ENCODE results near the gene USP20.

USP20 gene

DNA sequence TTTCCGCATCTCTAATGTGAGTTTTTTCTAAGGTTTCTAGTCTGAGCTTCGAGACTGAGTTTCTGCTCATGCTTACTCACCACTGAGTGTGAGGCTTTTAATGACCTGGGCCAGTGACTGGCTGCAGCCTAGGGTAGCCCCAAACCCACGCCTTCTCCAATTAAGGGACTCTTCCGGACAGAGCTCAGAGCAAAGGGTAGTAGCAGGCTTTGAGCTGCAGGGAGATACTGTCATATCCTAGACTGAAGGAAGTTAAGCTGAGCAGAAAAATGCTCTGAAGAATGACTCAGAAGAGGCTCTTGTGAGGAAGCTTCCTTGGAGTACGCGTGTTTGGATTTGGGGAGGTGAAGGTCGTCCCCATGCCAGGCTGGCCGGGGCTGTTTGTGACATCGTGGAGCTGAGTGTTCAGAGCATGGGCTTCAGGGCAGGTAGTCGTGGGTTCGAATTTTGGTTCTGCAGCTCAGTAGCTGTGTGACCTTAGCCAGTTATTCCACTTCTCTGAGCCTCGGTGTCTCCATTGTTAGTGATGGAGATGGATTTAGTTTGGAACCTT is 3.5 kb downstream of the USP20 start:
- Histone ChIP-seq H3K4me3 (ENCODE audit: low read depth, low read length) (no peak overlapping the region), H3K27me3 (ENCODE audit: control insufficient read depth, insufficient read depth, low read length) (no peaks in the 10 kb centered on the region), H3K27ac (ENCODE audit: low read depth, low read length) (no peak overlapping the region), H3K36me3 (ENCODE audit: control insufficient read depth, insufficient read depth, low read length) (no peaks in the 10 kb centered on the region), H3K4me1 (ENCODE audit: control insufficient read depth, insufficient read depth, low read length) (peaks cover 38% of the 10 kb centered on the region), H3K9me3 (ENCODE audit: control insufficient read depth, insufficient read depth, low read length) (no peaks in the 10 kb centered on the region), H3K9ac (ENCODE audit: low read depth, low read length) (no peak overlapping the region)

DNA sequence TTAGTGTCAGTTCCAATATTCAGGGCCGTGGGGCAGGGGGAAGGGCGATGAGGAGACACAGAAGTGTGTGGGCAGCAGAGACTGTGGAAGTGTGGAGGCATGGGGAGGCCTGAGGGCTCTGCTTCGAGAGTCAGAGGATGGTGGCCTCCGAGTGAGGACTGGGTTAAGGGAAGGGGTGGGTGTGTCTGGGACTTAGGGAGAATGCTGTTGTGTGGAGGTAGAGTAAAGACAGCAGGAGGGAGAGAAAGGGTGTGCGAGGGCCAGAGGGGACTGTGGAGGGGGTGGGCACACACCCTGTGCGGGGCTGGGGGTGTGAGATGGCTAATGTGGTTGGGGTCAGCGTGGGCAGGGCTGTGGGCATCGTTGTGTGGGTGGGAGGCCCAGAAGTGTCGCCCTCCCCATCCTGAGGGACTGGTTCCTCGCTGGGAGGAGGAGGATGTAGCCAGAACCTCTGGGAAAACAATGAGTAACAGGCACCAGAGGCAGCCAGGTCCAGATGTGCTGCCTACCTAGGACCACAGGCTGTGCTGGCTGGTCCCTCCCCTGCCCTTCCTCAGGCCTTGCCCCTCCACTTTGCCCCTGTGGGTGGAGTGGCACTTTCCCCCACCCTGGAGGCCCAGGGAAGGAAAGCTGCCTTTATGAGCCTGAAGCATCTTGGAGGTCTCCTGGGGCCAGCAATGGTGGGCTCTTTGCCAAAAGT is 4.2 kb downstream of the USP20 start:
- H3K27me3 ChIP-seq (ENCODE audit: control insufficient read depth, insufficient read depth, low read length), result no peaks in the 10 kb centered on the region
- H3K9ac ChIP-seq (ENCODE audit: low read depth, low read length), result no peak overlapping the region
- no peak overlapping the region for H3K27ac ChIP-seq (ENCODE audit: low read depth, low read length)
- peaks cover 36% of the 10 kb centered on the region for H3K4me1 ChIP-seq (ENCODE audit: control insufficient read depth, insufficient read depth, low read length)
- no peaks in the 10 kb centered on the region for H3K36me3 ChIP-seq (ENCODE audit: control insufficient read depth, insufficient read depth, low read length)
- H3K4me3 ChIP-seq (ENCODE audit: low read depth, low read length), result no peak overlapping the region
- no peaks in the 10 kb centered on the region for H3K9me3 ChIP-seq (ENCODE audit: control insufficient read depth, insufficient read depth, low read length)

DNA sequence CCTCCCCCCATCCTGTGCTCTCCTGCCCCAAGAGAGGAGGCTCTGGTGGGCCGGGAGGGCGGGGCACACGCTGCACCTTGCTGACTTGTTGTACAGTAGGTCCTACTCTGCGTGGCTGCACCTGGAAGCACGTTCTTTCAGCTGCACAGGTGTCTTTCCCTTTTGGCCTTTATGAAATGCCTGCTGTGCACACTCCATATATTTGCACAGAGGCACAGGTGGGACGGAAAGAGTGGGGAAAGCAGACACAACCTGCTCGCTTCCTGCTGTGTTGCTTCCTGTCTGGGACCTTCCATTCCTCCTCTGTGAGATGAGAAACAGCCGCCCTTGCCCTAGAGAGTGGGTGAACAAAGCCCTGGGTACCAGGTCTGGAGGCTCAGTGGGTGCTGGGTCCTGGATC is 4.8 kb downstream of the USP20 start:
- Histone ChIP-seq H3K9me3 (ENCODE audit: control insufficient read depth, insufficient read depth, low read length) (no peaks in the 10 kb centered on the region), H3K27me3 (ENCODE audit: control insufficient read depth, insufficient read depth, low read length) (no peaks in the 10 kb centered on the region), H3K4me3 (ENCODE audit: low read depth, low read length) (no peak overlapping the region), H3K36me3 (ENCODE audit: control insufficient read depth, insufficient read depth, low read length) (no peaks in the 10 kb centered on the region), H3K9ac (ENCODE audit: low read depth, low read length) (no peak overlapping the region), H3K27ac (ENCODE audit: low read depth, low read length) (no peak overlapping the region), H3K4me1 (ENCODE audit: control insufficient read depth, insufficient read depth, low read length) (peaks cover 36% of the 10 kb centered on the region)

DNA sequence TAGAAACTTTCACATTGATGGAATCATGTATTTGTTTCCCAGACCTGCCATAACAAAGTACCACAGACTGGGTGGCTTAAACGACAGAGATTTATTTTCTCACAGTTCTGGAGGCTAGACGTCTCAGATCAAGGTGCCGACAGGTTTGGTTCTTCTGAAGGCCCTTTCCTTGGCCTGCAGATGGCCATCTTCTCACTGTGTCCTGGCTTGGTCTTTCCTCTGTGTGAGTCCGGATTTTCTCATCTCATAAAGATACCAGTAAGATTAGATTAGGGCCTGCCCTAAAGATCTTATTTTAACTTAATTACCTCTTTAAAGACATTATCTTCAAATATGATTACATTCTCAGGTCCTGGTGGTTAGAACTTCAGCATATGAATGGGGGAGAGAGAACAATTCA is 5.8 kb downstream of the USP20 start:
- no peak overlapping the region for H3K27ac ChIP-seq (ENCODE audit: low read depth, low read length)
- no peaks in the 10 kb centered on the region for H3K36me3 ChIP-seq (ENCODE audit: control insufficient read depth, insufficient read depth, low read length)
- no peak overlapping the region for H3K9ac ChIP-seq (ENCODE audit: low read depth, low read length)
- no peaks in the 10 kb centered on the region for H3K27me3 ChIP-seq (ENCODE audit: control insufficient read depth, insufficient read depth, low read length)
- H3K4me1 ChIP-seq (ENCODE audit: control insufficient read depth, insufficient read depth, low read length), result peaks cover 35% of the 10 kb centered on the region
- H3K4me3 ChIP-seq (ENCODE audit: low read depth, low read length), result no peak overlapping the region
- H3K9me3 ChIP-seq (ENCODE audit: control insufficient read depth, insufficient read depth, low read length), result no peaks in the 10 kb centered on the region

DNA sequence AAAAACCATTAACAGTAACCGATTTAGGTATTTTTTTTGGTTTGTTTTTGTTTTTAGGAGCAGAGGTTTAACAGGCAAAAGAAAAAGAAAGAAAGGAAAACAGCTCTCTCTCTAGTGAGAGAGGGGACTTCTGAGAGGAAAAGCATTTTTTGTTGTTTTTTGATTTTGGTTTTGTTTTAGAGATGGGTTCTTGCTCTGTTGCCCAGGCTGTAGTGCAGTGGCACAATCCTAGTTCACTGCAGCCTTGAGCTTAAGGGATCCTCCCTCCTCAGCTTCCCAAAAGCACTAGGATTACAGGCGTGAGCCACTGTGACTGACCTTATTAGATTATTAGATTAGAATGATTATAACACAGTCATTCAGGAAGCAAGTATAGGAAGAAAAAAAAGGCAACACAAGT is 10.1 kb downstream of the USP20 start:
- no peaks in the 10 kb centered on the region for H3K27me3 ChIP-seq (ENCODE audit: control insufficient read depth, insufficient read depth, low read length)
- no peak overlapping the region for H3K4me3 ChIP-seq (ENCODE audit: low read depth, low read length)
- no peaks in the 10 kb centered on the region for H3K9me3 ChIP-seq (ENCODE audit: control insufficient read depth, insufficient read depth, low read length)
- no peak overlapping the region for H3K27ac ChIP-seq (ENCODE audit: low read depth, low read length)
- no peak overlapping the region for H3K9ac ChIP-seq (ENCODE audit: low read depth, low read length)
- H3K4me1 ChIP-seq (ENCODE audit: control insufficient read depth, insufficient read depth, low read length), result peaks cover 10% of the 10 kb centered on the region
- H3K36me3 ChIP-seq (ENCODE audit: control insufficient read depth, insufficient read depth, low read length), result no peaks in the 10 kb centered on the region

DNA sequence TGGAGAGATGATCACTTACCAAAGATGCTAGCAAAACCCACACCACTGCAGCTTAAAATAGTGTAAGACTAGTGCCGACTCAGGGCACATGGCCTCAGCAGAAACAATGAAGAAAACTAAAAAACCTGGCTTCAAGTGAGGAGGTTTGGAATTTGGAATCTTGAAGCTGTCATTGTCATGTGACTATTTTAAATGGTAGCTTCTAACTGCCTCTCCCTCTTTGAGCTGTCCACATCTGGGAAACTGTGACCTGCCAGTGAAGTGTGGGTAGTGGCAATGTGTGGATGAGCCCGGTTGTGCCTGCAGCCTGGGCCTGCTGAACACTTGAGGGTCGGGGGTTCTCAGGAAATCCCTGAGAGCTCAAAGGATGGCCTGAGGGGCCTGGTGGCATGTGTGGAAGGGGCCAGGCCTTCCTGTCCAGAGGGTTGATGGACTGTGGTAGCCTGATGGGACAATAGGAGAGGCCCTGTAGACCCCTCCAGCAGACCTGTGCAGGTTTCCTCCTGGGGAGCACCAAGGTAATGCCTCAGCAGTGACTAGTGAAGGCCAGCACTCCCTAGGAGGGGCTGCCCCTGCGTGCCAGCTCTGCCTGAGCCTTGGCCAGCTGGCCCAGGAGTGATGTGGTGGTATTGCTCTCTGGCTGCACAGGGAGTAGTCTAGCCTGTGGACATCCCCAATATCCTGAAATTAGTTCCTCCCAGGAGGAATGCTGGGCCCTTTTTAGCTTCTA is 13.6 kb downstream of the USP20 start:
- peaks cover 18% of the 10 kb centered on the region for H3K36me3 ChIP-seq (ENCODE audit: control insufficient read depth, insufficient read depth, low read length)
- H3K9me3 ChIP-seq (ENCODE audit: control insufficient read depth, insufficient read depth, low read length), result no peaks in the 10 kb centered on the region
- no peaks in the 10 kb centered on the region for H3K4me1 ChIP-seq (ENCODE audit: control insufficient read depth, insufficient read depth, low read length)
- no peak overlapping the region for H3K27ac ChIP-seq (ENCODE audit: low read depth, low read length)
- no peak overlapping the region for H3K9ac ChIP-seq (ENCODE audit: low read depth, low read length)
- H3K4me3 ChIP-seq (ENCODE audit: low read depth, low read length), result no peak overlapping the region
- no peaks in the 10 kb centered on the region for H3K27me3 ChIP-seq (ENCODE audit: control insufficient read depth, insufficient read depth, low read length)

DNA sequence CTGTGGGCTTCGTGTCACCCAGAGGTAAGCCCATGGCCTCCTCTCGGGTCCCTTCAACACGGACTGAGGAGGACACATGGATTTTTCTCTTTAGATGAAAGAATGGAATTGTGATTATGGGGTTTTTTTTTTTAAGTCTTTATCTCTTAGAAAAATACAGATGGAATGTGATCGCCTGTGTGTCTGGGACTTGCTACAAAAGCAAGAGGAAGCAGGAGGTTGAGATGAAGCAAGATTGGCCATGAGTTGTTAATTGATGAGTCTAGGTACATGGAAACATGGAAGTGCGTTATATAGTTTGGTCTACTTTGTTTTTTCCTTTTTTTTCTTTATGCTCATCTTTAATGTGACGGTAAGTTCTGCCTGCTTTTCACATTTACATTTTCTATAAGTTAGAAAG is 14.6 kb downstream of the USP20 start:
- Histone ChIP-seq H3K4me1 (ENCODE audit: control insufficient read depth, insufficient read depth, low read length) (no peaks in the 10 kb centered on the region), H3K27ac (ENCODE audit: low read depth, low read length) (no peak overlapping the region), H3K4me3 (ENCODE audit: low read depth, low read length) (no peak overlapping the region), H3K27me3 (ENCODE audit: control insufficient read depth, insufficient read depth, low read length) (no peaks in the 10 kb centered on the region), H3K36me3 (ENCODE audit: control insufficient read depth, insufficient read depth, low read length) (peaks cover 22% of the 10 kb centered on the region), H3K9ac (ENCODE audit: low read depth, low read length) (no peak overlapping the region), H3K9me3 (ENCODE audit: control insufficient read depth, insufficient read depth, low read length) (no peaks in the 10 kb centered on the region)

DNA sequence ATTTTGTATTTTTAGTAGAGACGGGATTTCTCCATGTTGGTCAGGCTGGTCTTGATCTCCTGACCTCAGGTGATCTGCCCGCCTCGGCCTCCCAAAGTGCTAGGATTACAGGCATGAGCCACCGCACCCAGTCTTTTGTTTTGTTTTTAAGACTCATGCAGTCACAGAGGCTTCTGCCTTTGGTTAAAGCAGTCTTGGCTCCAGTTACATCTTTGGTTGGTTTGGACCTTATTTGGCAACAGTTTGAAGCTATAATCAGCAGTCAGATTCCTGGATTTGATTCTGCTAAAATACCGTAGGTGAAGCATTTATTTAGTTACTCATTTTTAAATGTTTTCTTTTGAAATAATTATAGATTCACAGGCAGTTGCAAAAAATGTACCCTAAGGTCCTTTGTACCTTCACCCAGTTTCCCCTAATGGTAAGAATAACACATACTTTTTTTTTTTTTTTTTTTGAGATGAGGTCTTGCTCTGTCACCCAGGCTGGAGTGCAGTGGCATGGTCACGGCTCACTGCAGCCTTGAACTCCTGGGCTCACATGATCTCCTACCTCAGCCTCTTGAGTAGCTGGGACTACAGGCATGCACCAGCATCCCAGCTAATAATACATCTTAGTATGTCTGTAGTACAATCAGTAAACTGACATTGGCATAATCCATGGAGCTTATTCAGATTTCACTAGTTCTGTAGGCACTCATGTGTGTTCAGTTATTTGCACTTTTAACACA is 15.7 kb downstream of the USP20 start:
- peaks cover 22% of the 10 kb centered on the region for H3K36me3 ChIP-seq (ENCODE audit: control insufficient read depth, insufficient read depth, low read length)
- H3K9ac ChIP-seq (ENCODE audit: low read depth, low read length), result no peak overlapping the region
- no peak overlapping the region for H3K27ac ChIP-seq (ENCODE audit: low read depth, low read length)
- no peaks in the 10 kb centered on the region for H3K9me3 ChIP-seq (ENCODE audit: control insufficient read depth, insufficient read depth, low read length)
- H3K4me3 ChIP-seq (ENCODE audit: low read depth, low read length), result no peak overlapping the region
- H3K27me3 ChIP-seq (ENCODE audit: control insufficient read depth, insufficient read depth, low read length), result no peaks in the 10 kb centered on the region
- H3K4me1 ChIP-seq (ENCODE audit: control insufficient read depth, insufficient read depth, low read length), result no peaks in the 10 kb centered on the region

DNA sequence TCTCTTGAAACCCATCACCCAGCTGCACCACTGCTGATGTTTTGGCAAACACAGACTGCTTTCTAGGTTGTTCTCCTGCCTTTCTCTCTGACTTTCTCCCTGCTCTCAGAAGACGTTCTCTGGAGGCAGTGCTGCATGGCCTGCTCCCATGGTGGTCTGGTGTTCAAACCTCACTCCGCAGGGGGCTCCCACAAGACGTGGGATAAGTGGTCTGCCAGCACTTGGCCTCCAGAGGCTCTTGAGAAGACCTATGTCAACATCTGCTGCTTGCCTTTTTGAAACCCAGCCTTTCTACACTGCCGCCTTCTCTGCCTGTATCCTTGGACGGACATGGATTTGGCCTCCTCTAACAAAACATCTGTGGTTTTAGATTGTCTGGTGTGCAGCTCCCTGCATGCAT is 16.6 kb downstream of the USP20 start:
- H3K27ac ChIP-seq (ENCODE audit: low read depth, low read length), result no peak overlapping the region
- H3K27me3 ChIP-seq (ENCODE audit: control insufficient read depth, insufficient read depth, low read length), result no peaks in the 10 kb centered on the region
- no peak overlapping the region for H3K4me3 ChIP-seq (ENCODE audit: low read depth, low read length)
- H3K4me1 ChIP-seq (ENCODE audit: control insufficient read depth, insufficient read depth, low read length), result no peaks in the 10 kb centered on the region
- H3K36me3 ChIP-seq (ENCODE audit: control insufficient read depth, insufficient read depth, low read length), result peaks cover 22% of the 10 kb centered on the region
- no peaks in the 10 kb centered on the region for H3K9me3 ChIP-seq (ENCODE audit: control insufficient read depth, insufficient read depth, low read length)
- H3K9ac ChIP-seq (ENCODE audit: low read depth, low read length), result no peak overlapping the region

DNA sequence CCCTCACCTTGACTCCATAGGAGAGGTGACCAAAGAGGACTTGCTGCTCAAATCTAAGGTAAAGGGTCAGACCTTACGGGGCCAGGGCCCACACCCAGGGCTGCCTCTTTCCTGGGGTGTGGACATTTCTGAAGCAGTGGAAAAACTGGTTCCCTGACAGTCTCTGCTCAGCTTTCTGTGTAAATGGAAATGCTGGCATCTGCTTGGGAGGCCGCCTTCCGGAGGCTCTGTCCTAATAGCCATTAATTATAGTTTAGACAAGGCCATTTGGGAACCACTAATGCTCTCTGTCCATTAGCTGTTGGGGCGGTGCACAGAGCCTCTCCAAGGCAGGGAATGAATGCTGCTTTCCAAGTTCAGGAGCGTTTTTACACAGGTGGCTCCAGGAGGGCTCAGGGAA is 17.3 kb downstream of the USP20 start:
- Histone ChIP-seq H3K36me3 (ENCODE audit: control insufficient read depth, insufficient read depth, low read length) (peaks cover 23% of the 10 kb centered on the region), H3K27me3 (ENCODE audit: control insufficient read depth, insufficient read depth, low read length) (no peaks in the 10 kb centered on the region), H3K4me3 (ENCODE audit: low read depth, low read length) (no peak overlapping the region), H3K9ac (ENCODE audit: low read depth, low read length) (no peak overlapping the region), H3K27ac (ENCODE audit: low read depth, low read length) (no peak overlapping the region), H3K9me3 (ENCODE audit: control insufficient read depth, insufficient read depth, low read length) (no peaks in the 10 kb centered on the region), H3K4me1 (ENCODE audit: control insufficient read depth, insufficient read depth, low read length) (no peaks in the 10 kb centered on the region)

DNA sequence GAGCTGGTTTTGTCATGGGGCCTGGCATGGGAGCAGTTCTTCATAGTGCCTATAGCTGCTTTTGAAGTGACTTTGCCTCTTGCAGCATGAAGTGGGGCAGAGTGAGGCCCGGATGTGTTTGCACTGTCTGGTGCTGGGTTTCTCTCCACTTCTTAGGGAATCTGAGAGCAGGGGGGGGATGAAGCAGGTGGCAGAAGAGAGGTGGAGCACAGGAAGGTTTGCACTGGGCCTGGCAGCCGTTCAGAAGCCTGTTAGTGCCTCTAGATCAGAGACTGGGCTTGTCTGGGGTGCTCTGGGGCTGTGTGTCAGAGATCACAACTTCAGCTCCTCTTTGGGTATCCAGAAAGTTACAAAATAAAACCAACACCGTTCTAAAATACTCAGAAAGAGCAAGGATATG is 18.4 kb downstream of the USP20 start:
- Histone ChIP-seq H3K9me3 (ENCODE audit: control insufficient read depth, insufficient read depth, low read length) (no peaks in the 10 kb centered on the region), H3K4me3 (ENCODE audit: low read depth, low read length) (no peak overlapping the region), H3K36me3 (ENCODE audit: control insufficient read depth, insufficient read depth, low read length) (peaks cover 33% of the 10 kb centered on the region), H3K9ac (ENCODE audit: low read depth, low read length) (no peak overlapping the region), H3K27ac (ENCODE audit: low read depth, low read length) (no peak overlapping the region), H3K4me1 (ENCODE audit: control insufficient read depth, insufficient read depth, low read length) (no peaks in the 10 kb centered on the region), H3K27me3 (ENCODE audit: control insufficient read depth, insufficient read depth, low read length) (no peaks in the 10 kb centered on the region)

Measured in HUES48 (cell line).